ENCODE results near the gene SLC29A3. TPM values are rescaled to one million over a fixed set of nuclear protein-coding genes. Genes with fewer than 3 reads are reported as not detected.

SLC29A3 gene
- total RNA-seq, 1 experiment from 2014 or later: 35.7 TPM

DNA sequence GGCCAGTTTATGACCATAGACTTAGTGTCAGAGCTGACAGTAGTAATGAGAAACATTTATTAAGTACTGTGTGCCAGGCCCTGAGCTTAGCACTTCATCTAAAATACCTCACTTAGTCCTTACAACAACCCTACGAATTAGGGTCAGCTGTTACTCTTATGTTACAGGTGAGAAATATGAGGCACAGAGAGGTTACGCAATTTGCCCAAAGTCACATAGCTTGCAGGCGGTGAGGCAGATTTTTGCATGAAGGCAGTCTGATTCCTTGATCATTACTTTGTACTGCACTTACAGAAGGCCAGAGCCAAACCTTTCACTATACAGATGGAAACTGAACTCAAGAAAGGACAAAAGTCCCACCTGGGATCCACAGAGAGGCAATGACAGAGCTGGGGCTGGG lies 87.8 kb downstream of the SLC29A3 start:
- Histone ChIP-seq H3K27me3 (ENCODE audit: insufficient read depth, low read depth) (no peaks in the 10 kb centered on the region), H3K27ac (no peak overlapping the region), H3K9me3 (ENCODE audit: insufficient read depth, low read depth) (no peaks in the 10 kb centered on the region; the same call in 1 of the 2 replicates), H3K36me3 (ENCODE audit: low read depth) (no peaks in the 10 kb centered on the region), H3K4me1 (replicated peaks; ENCODE audit: insufficient read depth) (no peaks in the 10 kb centered on the region), H3K4me3 (no peak overlapping the region), H4K20me1 (ENCODE audit: insufficient read depth) (no peaks in the 10 kb centered on the region), H3K9me2 (ENCODE audit: insufficient read depth) (no peaks in the 10 kb centered on the region), H2AFZ (no peak overlapping the region), H3F3A (ENCODE audit: insufficient read depth, low read depth) (no peaks in the 10 kb centered on the region), H3K4me2 (no peak overlapping the region), H3K79me2 (ENCODE audit: low read depth) (no peaks in the 10 kb centered on the region)
- CTCF ChIA-PET: no interaction called here
- no peak for DNase-seq
- POLR2A ChIA-PET (ENCODE audit: unreplicated experiment): no interaction called here
- intact Hi-C loops (cut with micrococcal nuclease; ENCODE audit: unreplicated experiment): no loop called here
- TF ChIP-seq, protein P1, sequence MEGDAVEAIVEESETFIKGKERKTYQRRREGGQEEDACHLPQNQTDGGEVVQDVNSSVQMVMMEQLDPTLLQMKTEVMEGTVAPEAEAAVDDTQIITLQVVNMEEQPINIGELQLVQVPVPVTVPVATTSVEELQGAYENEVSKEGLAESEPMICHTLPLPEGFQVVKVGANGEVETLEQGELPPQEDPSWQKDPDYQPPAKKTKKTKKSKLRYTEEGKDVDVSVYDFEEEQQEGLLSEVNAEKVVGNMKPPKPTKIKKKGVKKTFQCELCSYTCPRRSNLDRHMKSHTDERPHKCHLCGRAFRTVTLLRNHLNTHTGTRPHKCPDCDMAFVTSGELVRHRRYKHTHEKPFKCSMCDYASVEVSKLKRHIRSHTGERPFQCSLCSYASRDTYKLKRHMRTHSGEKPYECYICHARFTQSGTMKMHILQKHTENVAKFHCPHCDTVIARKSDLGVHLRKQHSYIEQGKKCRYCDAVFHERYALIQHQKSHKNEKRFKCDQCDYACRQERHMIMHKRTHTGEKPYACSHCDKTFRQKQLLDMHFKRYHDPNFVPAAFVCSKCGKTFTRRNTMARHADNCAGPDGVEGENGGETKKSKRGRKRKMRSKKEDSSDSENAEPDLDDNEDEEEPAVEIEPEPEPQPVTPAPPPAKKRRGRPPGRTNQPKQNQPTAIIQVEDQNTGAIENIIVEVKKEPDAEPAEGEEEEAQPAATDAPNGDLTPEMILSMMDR (conservative IDR thresholded peaks at IDR 0.05): no peak
- no peak for TF ChIP-seq EZH2 (IDR thresholded peaks at IDR 0.05; ENCODE audit: low read depth)
- no TSS peak for BruUV-seq (replicated peaks)

DNA sequence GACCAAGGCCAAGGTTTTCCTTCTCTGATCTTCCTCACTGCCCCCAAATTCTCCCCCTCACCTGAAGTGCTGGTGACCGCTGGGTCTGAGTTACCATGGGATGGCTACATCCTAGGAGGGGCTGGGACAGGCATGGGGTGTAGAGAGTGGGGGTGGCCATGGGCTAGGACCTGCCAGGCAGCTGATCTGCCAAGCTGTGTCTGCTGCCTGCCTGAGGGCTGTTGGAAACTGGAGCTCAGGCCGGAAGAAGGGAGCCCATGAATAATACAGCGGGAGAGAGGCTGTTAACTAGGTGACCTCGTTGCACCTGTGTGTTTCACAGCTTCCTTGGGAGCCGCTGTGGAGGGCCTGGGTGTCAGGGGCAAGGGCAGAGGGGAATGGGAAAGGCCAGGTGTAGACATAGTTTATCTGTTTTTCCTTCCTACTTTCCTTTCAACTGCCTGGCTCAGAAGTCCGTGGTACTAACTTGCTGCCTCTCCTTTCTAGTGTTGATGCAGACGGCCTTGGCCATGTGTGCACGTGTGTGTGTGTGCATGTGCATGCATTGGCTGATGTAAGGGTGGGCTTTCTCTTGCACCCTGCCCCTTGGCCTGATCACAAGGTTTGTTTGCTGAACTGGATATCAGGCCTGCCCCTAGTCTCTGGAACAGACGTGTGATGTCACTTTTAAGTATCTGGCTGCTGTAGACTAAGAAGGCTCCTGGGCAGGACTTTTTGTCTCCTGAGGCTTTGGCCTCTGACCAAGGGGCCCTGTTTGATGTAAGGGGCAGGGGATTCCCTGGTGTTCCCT lies 89.6 kb downstream of the SLC29A3 start:
- H3K27me3 ChIP-seq (ENCODE audit: insufficient read depth, low read depth): no peaks in the 10 kb centered on the region
- H3K79me2 ChIP-seq (ENCODE audit: low read depth): no peaks in the 10 kb centered on the region
- H3K9me2 ChIP-seq (ENCODE audit: insufficient read depth): no peaks in the 10 kb centered on the region
- H3K4me3 ChIP-seq: no peak overlapping the region
- H3K9me3 ChIP-seq (ENCODE audit: insufficient read depth, low read depth): no peaks in the 10 kb centered on the region; the same call in 1 of the 2 replicates
- H3K36me3 ChIP-seq (ENCODE audit: low read depth): no peaks in the 10 kb centered on the region
- no peaks in the 10 kb centered on the region for H3K4me1 ChIP-seq (replicated peaks; ENCODE audit: insufficient read depth)
- no peak overlapping the region for H2AFZ ChIP-seq
- H3K27ac ChIP-seq: no peak overlapping the region
- H3K4me2 ChIP-seq: no peak overlapping the region
- DNase-seq: no peak
- POLR2A ChIA-PET (ENCODE audit: unreplicated experiment): no interaction called here
- intact Hi-C loops (cut with micrococcal nuclease; ENCODE audit: unreplicated experiment): no loop called here
- no peaks in the 10 kb centered on the region for H3F3A ChIP-seq (ENCODE audit: insufficient read depth, low read depth)
- H4K20me1 ChIP-seq (ENCODE audit: insufficient read depth): no peaks in the 10 kb centered on the region
- CTCF ChIA-PET: interaction anchor here (0.9 kb wide), 1 partner anchor 162 kb away, joined by 3 read pairs; no protein-coding TSS in a partner anchor
- no peak for TF ChIP-seq EZH2 (IDR thresholded peaks at IDR 0.05; ENCODE audit: low read depth)
- TF ChIP-seq, protein P1 (conservative IDR thresholded peaks at IDR 0.05): no peak
- no TSS peak for BruUV-seq (replicated peaks)

GRCh38 chr10:71409516-71410104 lies 90.6 kb downstream of the SLC29A3 start:
- Histone ChIP-seq H3K9me3 (ENCODE audit: insufficient read depth, low read depth) (no peaks in the 10 kb centered on the region; the same call in 1 of the 2 replicates), H3K27ac (no peak overlapping the region), H3F3A (ENCODE audit: insufficient read depth, low read depth) (no peaks in the 10 kb centered on the region), H3K79me2 (ENCODE audit: low read depth) (no peaks in the 10 kb centered on the region), H4K20me1 (ENCODE audit: insufficient read depth) (no peaks in the 10 kb centered on the region), H2AFZ (no peak overlapping the region), H3K27me3 (ENCODE audit: insufficient read depth, low read depth) (no peaks in the 10 kb centered on the region), H3K9me2 (ENCODE audit: insufficient read depth) (no peaks in the 10 kb centered on the region), H3K4me1 (replicated peaks; ENCODE audit: insufficient read depth) (no peaks in the 10 kb centered on the region), H3K4me2 (no peak overlapping the region), H3K36me3 (ENCODE audit: low read depth) (no peaks in the 10 kb centered on the region), H3K4me3 (no peak overlapping the region)
- ChIA-PET POLR2A (ENCODE audit: unreplicated experiment) (interaction anchor here (0.6 kb wide), 1 partner anchor 144 kb away, joined by 4 read pairs; no protein-coding TSS in a partner anchor), CTCF (interaction anchor here (0.7 to 0.9 kb wide), 2 partner anchors 161 to 288 kb away, joined by 3 read pairs; no protein-coding TSS in a partner anchor)
- TF ChIP-seq EZH2 (IDR thresholded peaks at IDR 0.05; ENCODE audit: low read depth): no peak
- TF ChIP-seq, protein P1 (conservative IDR thresholded peaks at IDR 0.05): no peak
- BruUV-seq (replicated peaks): no TSS peak
- no peak for DNase-seq
- intact Hi-C loops (cut with micrococcal nuclease; ENCODE audit: unreplicated experiment): no loop called here

Other genes with a start within 250 kb of the SLC29A3 start
- 1.7 and 2.7 TPM in 2 replicates for gene UNC5B, start 106.7 kb upstream of the SLC29A3 start, total RNA-seq (2021)
- 7.8 and 13.3 TPM in 2 replicates for gene CDH23, start 77.7 kb downstream of the SLC29A3 start, total RNA-seq (2021)